ENCODE measurements around the gene CPSF4L. TPM values are rescaled to one million over a fixed set of nuclear protein-coding genes. Genes with fewer than 3 reads are reported as not detected.

The CPSF4L gene
- total and polyA plus RNA-seq, 2 of the 13 experiments (the other 11 are each of a cell fraction or from before 2014, with no cell fraction given), result 0.73 to 1.6 TPM

GRCh38 chr17:73232587-73233373 lies 28.9 kb downstream of the CPSF4L start (continued):
- no peak; the same call in 1 of the 2 replicates for TF ChIP-seq ARID5B (CRISPR knock-in tag; IDR thresholded peaks at IDR 0.05)
- no peak for TF ChIP-seq ZBED4 (CRISPR knock-in tag; IDR thresholded peaks at IDR 0.05; ENCODE audit: borderline replicate concordance)
- TF ChIP-seq ZNF530 (CRISPR knock-in tag; IDR thresholded peaks at IDR 0.05; ENCODE audit: low read depth), result no peak
- no peak for TF ChIP-seq PLRG1 (conservative IDR thresholded peaks at IDR 0.05)
- no peak for TF ChIP-seq ZNF18 (CRISPR knock-in tag; IDR thresholded peaks at IDR 0.05; ENCODE audit: insufficient replicate concordance)
- no peak for TF ChIP-seq XBP1 (CRISPR knock-in tag; IDR thresholded peaks at IDR 0.05)
- TF ChIP-seq ZNF770 (CRISPR knock-in tag; IDR thresholded peaks at IDR 0.05), result peak; percentile 81
- no peak for TF ChIP-seq SKI (IDR thresholded peaks at IDR 0.05; ENCODE audit: partially characterized antibody)
- no peak for TF ChIP-seq TOPORS (CRISPR knock-in tag; IDR thresholded peaks at IDR 0.05)
- TF ChIP-seq SRSF1 (optimal IDR thresholded peaks at IDR 0.05; ENCODE audit: low read depth, low read length), result no peak
- peak; percentile 69 for TF ChIP-seq KDM2A (CRISPR knock-in tag; IDR thresholded peaks at IDR 0.05; ENCODE audit: borderline replicate concordance, low read depth)
- TF ChIP-seq ZBTB34 (CRISPR knock-in tag; IDR thresholded peaks at IDR 0.05), result no peak
- TF ChIP-seq ETV6 (CRISPR knock-in tag; conservative IDR thresholded peaks at IDR 0.05), result no peak
- TF ChIP-seq TEAD3 (CRISPR knock-in tag; optimal IDR thresholded peaks at IDR 0.05; ENCODE audit: borderline replicate concordance), result no peak
- no peak for TF ChIP-seq ZMAT3 (CRISPR knock-in tag; conservative IDR thresholded peaks at IDR 0.05)

Measured in HepG2 (cell line).